RPMI8226 (cell line): Measurements from ENCODE around the gene KCNQ1.
A peak's percentile ranks its signal among the peaks of the same experiment; 100 is the strongest.

Experiments used
- DNase-seq: peaks from one replicate; pipeline ENCODE4 v3.0.0-alpha.2; 2015

The KCNQ1 gene

GRCh38 chr11:2527621-2528291, 82.9 kb downstream of the KCNQ1 start:
- DNase-seq = no peak

- DNase-seq = no peak
These were observed 83.7 kb downstream of the KCNQ1 start for GRCh38 chr11:2528301-2529050.

DNA sequence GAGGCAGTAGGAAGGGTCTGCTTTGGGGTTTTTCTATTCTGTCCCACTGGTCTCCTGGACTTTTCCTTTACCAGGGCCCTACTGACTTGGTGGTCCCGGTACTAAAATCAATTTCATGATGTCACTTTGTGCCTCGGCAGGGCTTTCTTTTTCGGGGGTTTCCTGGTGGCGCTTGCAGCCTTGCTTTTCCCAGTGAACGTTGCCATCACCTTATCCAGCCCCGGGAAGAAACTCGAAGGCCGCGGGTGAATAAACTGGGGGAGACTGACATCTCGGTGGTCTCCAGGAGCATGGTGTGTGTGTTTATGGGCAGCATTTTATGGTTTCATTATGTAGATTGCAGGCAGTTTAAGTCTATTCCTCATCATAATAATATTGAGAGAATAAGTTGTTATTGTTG, 84.4 kb downstream of the KCNQ1 start:
- DNase-seq = no peak

- DNase-seq = no peak
These were observed 84.8 kb downstream of the KCNQ1 start for GRCh38 chr11:2529636-2530035.

GRCh38 chr11:2530131-2530854, 85.5 kb downstream of the KCNQ1 start:
- no peak for DNase-seq

- DNase-seq = no peak
These were observed 86.0 kb downstream of the KCNQ1 start for GRCh38 chr11:2530855-2531200.

DNA sequence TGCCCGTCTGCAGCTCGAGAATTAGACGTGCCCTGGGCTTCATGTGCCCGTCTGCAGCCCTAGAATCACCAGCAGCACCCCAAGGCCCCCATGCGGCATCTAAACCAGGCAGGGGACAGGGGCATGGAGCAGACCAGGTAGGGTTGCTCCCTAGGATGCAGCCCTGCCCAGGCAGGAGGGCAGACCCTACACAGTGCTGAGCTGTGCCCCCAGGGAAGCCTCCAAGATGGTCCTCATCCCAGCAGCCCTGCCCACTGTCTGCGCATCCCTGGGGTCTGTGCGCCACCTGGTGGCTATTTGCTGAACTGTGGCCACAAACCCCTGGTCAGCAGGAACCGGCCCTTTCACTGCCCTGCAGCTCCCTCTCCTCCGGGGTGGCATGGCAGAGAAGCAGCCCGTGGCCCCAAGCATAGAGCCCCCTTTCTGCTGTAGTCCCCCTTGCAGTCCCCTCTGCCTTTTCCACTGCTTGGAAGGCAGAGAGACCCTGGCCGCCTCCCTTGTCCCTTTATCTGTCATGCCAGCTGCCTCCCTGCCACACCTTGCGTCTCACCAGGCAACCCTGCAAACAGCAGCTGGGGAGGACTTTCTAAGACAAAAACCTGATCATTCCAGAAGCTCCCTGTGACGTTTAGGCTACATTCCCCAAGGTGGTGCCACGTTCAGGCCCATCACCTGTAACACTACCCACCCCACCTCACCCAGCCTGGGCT, 86.6 kb downstream of the KCNQ1 start:
- peak; percentile 40 for DNase-seq

- no peak for DNase-seq
These were observed 87.3 kb downstream of the KCNQ1 start for GRCh38 chr11:2531987-2532703.

DNA sequence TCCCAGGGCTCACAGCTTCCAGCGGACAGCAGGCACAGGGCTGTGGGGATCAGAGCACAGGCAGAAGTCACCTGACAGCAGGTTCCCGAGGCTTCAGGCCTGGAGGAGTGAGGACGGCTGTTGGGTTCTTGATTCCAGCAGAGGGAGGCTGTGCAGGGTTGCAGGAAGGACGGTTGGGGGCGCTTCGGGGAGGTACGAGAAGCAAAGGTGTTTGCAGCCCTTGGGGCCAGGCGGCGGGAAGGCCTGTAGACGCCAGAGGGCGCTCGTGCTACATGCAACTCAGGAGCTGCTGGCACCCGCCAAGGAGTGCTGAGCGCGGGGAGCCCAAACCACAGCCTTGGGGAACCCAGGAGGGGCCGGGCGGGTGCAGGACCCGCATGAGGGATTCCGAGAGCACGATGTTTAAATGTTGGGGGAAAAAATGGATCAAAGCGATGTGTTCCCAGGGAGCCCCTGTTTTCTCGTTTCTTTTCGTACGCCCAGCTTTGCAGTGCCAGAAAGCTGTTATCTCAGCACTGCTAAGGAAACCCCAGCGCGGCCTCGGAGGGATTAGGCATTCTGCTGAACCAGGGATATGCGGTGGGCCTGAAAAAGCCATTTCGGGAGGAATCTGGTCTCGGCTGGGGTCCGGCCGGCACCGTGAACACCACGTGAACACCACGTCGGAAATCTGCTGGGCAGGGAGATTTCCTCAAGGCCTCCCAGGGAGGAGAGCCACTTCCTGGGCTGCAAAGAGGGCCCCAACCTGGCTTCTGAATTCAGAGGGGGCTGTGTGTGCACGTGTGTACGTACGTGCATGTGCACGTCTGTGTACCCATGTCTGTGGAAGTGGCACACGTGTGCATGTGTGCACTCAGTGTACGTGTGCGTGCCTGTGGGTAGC, 88.1 kb downstream of the KCNQ1 start:
- DNase-seq = peak; percentile 88

GRCh38 chr11:2533587-2534133, 88.9 kb downstream of the KCNQ1 start:
- DNase-seq = peak; percentile 7

- no peak for DNase-seq
These were observed 89.5 kb downstream of the KCNQ1 start for GRCh38 chr11:2534134-2534956.

GRCh38 chr11:2534957-2535672, 90.3 kb downstream of the KCNQ1 start:
- no peak for DNase-seq

DNA sequence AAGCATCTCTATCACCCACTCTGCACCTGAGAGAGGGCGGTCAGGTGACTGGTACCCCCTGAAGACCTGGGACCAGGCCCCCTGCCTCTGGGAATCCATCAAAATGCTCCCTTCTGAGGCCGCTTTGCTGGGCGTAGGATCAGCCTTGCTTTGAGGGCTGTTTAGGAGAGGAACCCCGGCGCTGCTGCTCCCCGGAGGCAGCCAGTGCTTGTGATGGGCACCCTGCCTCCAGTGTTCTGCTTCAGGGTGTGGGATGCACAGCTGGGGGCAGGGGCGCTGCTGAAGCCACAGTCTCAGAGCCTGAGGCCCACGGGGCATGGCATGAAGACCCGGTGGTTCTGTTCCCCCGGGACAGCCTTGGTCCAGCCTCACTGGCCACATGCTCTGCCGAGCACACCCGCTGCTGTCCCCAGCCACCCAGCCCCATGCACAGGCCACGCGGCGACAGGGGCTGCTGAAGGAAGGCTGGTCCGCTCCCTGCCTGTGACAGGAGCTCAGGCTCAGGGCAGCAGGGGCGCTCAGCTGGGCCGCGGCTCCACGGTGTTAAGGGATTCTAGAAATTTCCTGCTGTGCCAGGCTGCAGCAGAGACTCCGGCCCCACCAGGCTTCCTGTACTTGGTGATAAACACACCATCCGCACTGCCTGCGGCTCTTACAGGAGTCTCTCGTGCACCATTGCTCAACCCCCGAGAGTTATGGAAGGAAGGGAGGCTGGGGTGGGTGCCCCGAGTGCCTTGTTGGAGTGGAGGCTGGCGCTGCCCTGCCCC, 91.0 kb downstream of the KCNQ1 start:
- DNase-seq = no peak

DNA sequence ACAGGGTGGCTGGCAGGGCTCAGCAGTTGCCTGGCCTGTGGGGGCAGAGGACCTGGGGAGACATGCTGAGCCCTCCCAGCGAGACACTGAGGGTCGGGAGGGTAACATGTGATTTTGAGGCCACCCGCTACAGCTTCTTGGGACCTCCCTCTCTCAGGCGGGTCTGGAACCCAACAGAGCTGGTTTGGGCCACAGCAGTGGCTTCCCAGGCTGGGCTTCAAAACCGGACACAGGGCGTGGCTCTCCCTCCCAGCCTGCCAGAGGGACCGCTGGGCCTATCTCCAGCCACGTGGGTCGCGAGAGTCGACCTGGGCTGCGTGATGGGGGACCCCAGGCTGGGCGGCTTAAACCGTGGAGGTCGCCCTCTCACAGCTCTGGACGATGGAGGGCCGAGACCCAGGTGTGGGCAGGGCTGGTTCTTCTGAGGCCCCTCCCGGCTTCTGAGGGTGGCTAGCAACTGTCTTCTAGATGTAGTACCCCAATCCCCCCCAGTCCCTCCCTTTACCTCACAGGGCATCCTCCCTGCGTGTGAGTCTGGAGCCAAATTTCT, 91.7 kb downstream of the KCNQ1 start:
- DNase-seq = no peak

DNA sequence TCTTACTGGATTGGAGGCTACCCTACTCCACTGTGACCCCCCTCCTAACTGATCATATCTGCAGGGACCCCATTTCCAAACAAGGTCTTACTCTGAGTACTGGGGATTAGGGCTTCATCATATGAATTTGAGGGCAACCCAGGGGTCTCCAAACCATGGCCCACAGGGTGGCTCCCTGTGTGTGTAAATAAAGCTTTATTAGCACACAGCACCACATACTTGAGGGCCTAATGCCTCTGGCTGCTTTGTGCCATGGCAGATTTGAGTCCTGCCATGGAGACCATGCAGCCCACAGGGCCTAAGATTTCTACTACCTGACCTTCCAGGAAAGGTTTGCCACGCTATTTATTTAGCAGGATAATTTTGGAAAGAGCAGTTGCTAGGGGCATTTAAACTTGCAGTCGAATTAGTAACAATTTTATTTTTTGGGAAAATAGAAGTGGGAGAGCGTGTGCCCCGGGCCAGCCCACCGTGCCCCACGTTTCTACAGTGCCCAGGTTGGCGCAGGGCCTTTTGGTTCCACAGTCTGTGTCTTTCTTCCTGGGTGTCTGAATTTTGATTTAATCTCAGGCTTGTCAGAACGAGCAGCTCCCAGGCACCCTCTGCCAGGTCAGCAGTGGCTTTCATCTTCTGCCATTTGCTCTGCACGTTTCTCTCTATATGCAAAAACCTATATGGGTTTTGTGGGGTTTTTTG, 92.3 kb downstream of the KCNQ1 start:
- no peak for DNase-seq

- DNase-seq = no peak
These were observed 93.3 kb downstream of the KCNQ1 start for GRCh38 chr11:2537896-2538724.

GRCh38 chr11:2538951-2539350, 94.1 kb downstream of the KCNQ1 start:
- no peak for DNase-seq
